Fibroblast of the aortic adventitia (primary cell): Measurements from ENCODE around the gene ANGEL2. TPM values are rescaled to one million over a fixed set of nuclear protein-coding genes. Genes with fewer than 3 reads are reported as not detected.
"Not testable (repeated sequence)": the region's sequence is repeated elsewhere in the genome, so short reads cannot be mapped to it uniquely, and the experiment has no call there.

Experiments
- DNase-seq: peaks from one replicate; pipeline ENCODE4 v3.0.0-alpha.2; 2010; ENCODE audit warnings: low read depth
- H3K4me3 ChIP-seq: 2 replicates; pipeline ENCODE4 v1.5.1; 2011; ENCODE audit warnings: low read depth, mild to moderate bottlenecking, control low read depth, low read length, moderate library complexity
- total RNA-seq: library from RNA; depleted of rRNA; stranded (reverse); fragments of >200 nt; gene quantifications from 2 replicates; pipeline ENCODE4 v1.2.3, GENCODE V29; 2012; ENCODE audit warnings: low replicate concordance
- TF ChIP-seq, protein P1 (sequence below): IDR thresholded peaks from 2 replicates; pipeline ENCODE4 v1.5.1; 2011; ENCODE audit warnings: mild to moderate bottlenecking, low read length, control low read depth, inconsistent platforms; ENCODE audit not compliant: insufficient read depth

Gene ANGEL2
- total RNA-seq, 1 donor, result 63.4 TPM

DNA sequence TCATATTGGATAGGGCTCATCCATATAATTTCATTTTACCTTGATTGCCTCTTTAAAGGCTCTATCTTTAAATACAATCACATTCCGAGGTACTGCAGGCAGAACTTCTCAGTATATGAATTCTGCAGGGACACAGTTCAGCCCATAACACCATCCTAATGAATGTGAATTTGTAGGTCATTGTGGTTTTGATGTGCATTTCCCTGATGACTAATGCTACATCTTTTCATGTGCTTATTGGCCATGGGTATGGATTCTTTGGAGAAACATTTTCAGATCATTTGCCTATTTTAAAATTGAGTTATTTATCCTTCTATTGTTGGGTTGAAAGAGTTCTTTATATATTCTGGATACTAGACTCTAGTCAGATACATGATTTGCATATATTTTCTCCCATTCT, 25.8 kb upstream of the ANGEL2 start:
- TF ChIP-seq, protein P1, sequence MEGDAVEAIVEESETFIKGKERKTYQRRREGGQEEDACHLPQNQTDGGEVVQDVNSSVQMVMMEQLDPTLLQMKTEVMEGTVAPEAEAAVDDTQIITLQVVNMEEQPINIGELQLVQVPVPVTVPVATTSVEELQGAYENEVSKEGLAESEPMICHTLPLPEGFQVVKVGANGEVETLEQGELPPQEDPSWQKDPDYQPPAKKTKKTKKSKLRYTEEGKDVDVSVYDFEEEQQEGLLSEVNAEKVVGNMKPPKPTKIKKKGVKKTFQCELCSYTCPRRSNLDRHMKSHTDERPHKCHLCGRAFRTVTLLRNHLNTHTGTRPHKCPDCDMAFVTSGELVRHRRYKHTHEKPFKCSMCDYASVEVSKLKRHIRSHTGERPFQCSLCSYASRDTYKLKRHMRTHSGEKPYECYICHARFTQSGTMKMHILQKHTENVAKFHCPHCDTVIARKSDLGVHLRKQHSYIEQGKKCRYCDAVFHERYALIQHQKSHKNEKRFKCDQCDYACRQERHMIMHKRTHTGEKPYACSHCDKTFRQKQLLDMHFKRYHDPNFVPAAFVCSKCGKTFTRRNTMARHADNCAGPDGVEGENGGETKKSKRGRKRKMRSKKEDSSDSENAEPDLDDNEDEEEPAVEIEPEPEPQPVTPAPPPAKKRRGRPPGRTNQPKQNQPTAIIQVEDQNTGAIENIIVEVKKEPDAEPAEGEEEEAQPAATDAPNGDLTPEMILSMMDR, result no peak
- no peak overlapping the region for H3K4me3 ChIP-seq
- DNase-seq, result peak; percentile 34

DNA sequence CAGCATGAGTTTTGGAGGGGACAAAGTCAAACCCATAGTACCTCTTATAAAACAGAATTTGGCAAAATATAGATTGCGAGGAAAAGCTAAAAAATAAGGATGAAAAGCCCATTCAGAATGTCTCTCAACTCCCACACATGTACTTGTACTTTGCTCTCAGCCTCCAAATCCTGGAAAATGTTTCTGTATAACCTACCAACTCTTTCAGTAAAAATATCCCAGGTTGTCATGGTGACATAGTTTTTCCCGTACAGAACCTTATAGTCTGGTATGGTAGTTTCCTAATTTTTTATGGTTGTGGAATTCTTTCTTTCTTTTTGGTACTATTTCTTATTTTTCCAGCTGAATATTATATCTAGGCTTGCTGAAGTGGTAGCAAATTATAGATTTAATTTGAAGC, 19.9 kb upstream of the ANGEL2 start:
- no peak for DNase-seq
- H3K4me3 ChIP-seq, result no peak overlapping the region
- TF ChIP-seq, protein P1, result no peak

DNA sequence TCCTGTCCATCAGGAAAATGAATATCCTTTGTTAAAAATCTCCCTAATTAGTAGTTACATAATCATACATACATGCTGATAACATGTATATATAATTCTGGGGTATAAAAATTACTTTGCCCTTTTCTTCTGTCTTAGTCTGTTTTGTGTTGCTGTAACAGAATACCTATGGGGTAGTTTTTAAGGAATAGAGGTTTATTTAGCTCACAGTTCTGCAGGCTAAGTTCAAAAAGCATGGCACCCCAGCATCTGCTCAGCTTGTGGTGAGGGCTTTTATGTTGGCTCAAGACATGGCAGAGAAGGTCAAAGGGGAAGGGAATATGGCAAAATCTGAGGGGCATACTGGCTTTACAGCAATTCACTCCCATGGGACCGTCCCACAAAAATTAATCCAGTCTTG, 19.0 kb upstream of the ANGEL2 start:
- TF ChIP-seq, protein P1, result no peak
- no peak overlapping the region for H3K4me3 ChIP-seq
- no peak for DNase-seq

DNA sequence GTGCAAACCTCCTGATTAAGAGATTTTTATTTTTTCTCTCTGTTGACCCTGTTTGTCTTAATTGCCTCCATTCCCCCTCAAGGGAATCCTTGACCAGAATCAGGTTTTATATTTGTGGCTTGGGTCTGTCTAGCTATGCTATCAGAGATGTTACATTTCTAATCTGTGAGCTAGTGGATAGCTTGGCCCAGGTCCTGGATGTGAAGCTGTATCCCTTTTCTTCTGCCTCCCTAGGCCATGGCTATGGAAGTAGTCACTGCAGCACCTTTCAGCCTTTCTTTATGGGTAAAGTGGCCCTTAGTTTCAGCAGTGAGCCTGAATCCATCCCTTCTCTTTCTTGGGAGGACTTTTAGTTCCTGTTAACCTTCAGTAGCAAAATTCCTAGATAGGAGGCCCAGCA, 17.0 kb upstream of the ANGEL2 start:
- no peak overlapping the region for H3K4me3 ChIP-seq
- no peak for DNase-seq
- TF ChIP-seq, protein P1, result no peak

DNA sequence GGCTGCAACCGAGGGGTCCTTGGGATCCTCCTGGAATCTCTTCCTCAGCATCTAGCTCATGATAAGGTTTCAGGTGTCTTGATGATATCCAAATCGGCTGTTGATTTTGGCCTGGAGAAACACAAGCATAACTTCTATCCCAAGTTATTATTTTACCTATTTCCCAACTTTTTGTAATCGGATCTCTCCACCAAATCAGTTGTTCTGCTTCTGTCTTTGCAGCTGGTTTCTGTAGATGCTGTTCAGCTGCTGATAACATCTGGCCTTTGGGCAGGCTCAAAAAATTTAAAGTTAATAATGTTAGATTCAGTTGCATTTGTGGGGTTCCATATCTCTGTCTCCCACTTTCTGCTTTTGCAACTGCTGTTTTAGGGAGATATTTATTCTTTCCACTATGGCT, 11.4 kb upstream of the ANGEL2 start:
- DNase-seq, H3K4me3 ChIP-seq: not testable (repeated sequence)

DNA sequence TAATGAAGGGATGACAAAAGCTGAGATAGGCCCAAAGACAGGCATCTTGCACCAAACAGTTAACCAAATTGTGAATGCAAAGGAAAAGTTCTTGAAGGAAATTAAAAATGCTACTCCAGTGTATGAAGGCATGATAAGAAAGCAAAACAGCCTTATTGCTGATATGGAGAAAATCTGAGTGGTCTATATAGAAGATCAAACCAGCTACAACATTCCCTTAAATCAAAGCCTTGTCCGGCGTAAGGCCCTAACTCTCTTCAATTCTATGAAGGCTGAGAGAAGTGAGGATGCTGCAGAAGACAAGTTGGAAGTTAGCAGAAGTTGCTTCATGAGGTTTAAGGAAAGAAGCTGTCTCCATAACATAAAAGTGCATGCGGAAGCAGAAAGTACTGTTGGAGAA, 4.3 kb upstream of the ANGEL2 start:
- DNase-seq, result no peak
- no peak overlapping the region for H3K4me3 ChIP-seq
- TF ChIP-seq, protein P1, result no peak

DNA sequence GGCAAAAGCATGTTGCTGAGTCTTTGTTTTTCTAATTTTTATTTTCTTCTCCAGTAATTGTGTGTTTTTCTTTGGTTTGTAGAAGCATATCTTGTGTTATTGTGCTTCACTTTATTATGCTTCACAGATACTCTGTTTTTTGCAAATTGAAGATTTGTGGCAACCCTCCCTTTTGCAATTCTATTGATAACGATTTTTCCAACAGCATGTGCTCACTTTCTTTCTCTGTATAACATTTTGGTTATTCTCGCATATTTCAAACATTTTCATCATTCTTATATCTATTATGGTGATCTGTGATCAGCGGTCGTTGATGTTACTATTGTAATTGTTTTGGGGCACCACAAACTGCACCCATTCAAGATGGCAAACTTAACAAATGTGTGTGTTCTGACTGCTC, 3.8 kb upstream of the ANGEL2 start:
- TF ChIP-seq, protein P1, result no peak
- no peak overlapping the region for H3K4me3 ChIP-seq
- no peak for DNase-seq
